ENCODE data around the gene ZNF17.

The ZNF17 gene

DNA sequence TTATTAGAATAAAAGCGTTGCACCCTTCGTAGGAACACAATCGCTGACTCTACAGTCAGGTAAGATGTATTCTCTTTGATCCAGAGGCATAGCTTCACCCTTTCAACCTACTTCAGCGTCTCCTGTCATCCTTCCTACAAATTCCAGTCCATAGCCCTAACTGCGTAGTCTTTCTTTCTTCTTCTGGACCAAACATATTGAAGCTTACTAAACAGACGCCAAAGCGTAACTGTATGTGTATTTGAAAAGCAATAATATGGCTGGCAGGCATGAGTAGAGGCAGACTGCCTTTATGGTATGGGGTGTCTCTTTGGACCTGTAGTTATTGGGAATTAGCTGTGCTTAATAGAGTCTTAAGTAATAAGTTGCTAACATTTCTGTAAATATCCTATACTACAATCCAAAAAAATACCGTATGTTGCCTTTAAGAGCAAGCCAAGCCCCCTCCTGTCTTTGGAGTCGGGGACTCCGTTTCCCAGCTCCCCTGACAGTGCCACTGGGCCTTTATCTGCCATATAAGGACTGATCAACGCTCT, 21.7 kb upstream of the ZNF17 start:
- Histone ChIP-seq H3K4me1 (ENCODE audit: control insufficient read depth, low read depth, low read length) (peaks cover 4% of the 10 kb centered on the region), H3K23ac (ENCODE audit: low read length) (no peak overlapping the region), H3K27ac (ENCODE audit: low read depth, low read length) (no peak overlapping the region), H4K5ac (ENCODE audit: low read length) (peak overlapping the region; percentile 100), H4K8ac (ENCODE audit: low read depth, low read length) (no peak overlapping the region), H3K56ac (ENCODE audit: low read length) (peak overlapping the region; percentile 85), H3K27me3 (ENCODE audit: insufficient read depth, low read length, poor library complexity) (no peaks in the 10 kb centered on the region), H3K4me3 (ENCODE audit: low read length) (no peak overlapping the region), H3K9ac (ENCODE audit: low read length) (peak overlapping the region; percentile 58), H3K4ac (ENCODE audit: low read depth, low read length) (no peak overlapping the region), H3K4me2 (ENCODE audit: low read length) (peak overlapping the region; percentile 45), H2AK5ac (ENCODE audit: low read length) (peak overlapping the region; percentile 62), H3K79me2 (ENCODE audit: control insufficient read depth, insufficient read depth, low read length) (peaks cover 12% of the 10 kb centered on the region), H3K79me1 (ENCODE audit: low read length) (peaks cover 10% of the 10 kb centered on the region), H3K36me3 (ENCODE audit: control insufficient read depth, insufficient read depth, low read length) (no peaks in the 10 kb centered on the region), H2BK15ac (replicated peaks; ENCODE audit: low read depth) (no peak overlapping the region), H2BK5ac (ENCODE audit: low read length) (peak overlapping the region; percentile 45), H3K18ac (ENCODE audit: low read length) (no peak overlapping the region), H2BK120ac (ENCODE audit: low read depth, low read length) (no peak overlapping the region)
- DNase-seq: no peak
- no CpG with 5 or more reads among the region's 11 CpGs for WGBS (ENCODE audit: extremely low coverage, insufficient coverage, low lambda C conversion rate)

DNA sequence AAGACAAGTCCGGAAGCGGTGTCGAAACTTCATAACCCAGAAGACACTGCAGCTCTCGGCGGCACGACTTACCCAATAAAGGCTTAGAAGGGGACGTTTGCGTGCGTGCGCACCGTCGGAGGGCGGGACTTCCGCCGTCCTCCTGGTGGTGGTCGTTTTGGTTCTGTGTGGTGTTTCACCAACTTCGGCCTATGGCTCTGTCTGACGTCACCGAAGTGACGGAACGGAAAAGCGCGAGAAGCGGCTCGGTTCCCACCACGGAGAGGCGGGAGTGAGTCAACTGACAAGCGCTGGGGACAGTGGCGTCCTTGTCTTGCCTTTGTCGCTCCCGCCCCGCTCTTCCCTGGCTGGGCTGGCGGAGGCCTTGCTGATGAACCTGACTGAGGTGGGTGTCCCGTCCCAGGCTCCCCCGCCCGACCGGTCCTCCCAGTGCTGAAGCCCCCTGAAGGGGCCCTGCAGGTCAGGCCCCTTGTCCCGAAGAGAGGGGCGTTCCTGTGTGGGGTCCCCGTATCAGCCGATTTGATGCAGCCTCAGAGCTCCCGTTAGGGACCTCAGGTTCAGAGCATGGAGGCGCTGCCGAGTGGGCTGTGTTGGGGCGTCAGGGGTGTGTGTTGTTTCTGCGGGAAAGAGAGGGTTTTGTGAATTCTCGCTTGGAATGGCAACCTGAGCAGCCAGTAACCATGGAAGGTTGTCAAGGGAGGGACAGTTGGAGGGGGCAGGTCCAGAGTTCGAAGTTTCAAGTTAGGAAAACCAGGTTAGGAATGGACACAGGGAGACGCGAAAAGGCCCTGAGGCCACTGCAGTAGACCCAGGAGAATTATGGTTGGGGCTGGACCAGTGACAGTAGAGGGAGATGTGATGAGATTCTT, 21.0 kb upstream of the ZNF17 start, which contains the start of gene ZNF548:
Gene ZNF548, plus strand, starts transcription at position 125 of the 869 bp plus-strand sequence. Its CDS starts 246 bp downstream, at position 371.
- H3K9ac ChIP-seq (ENCODE audit: low read length): peak within 1 kb of the TSS; percentile 78
- H3K4ac ChIP-seq (ENCODE audit: low read depth, low read length): peak within 1 kb of the TSS; percentile 39
- peak within 1 kb of the TSS; percentile 61 for H3K18ac ChIP-seq (ENCODE audit: low read length)
- H2BK15ac ChIP-seq (replicated peaks; ENCODE audit: low read depth): no peak within 1 kb of the TSS
- DNase-seq: peak; percentile 100
- peak within 1 kb of the TSS; percentile 44 for H3K27ac ChIP-seq (ENCODE audit: low read depth, low read length)
- H2AK5ac ChIP-seq (ENCODE audit: low read length): peak within 1 kb of the TSS; percentile 62
- H3K4me1 ChIP-seq (ENCODE audit: control insufficient read depth, low read depth, low read length): peaks cover 4% of the 10 kb centered on the region
- H2BK120ac ChIP-seq (ENCODE audit: low read depth, low read length): no peak within 1 kb of the TSS
- no peak within 1 kb of the TSS for H3K23ac ChIP-seq (ENCODE audit: low read length)
- H3K79me2 ChIP-seq (ENCODE audit: control insufficient read depth, insufficient read depth, low read length): peaks cover 12% of the 10 kb centered on the region
- no peaks in the 10 kb centered on the region for H3K27me3 ChIP-seq (ENCODE audit: insufficient read depth, low read length, poor library complexity)
- H4K8ac ChIP-seq (ENCODE audit: low read depth, low read length): no peak within 1 kb of the TSS
- no peaks in the 10 kb centered on the region for H3K36me3 ChIP-seq (ENCODE audit: control insufficient read depth, insufficient read depth, low read length)
- H3K79me1 ChIP-seq (ENCODE audit: low read length): peaks cover 10% of the 10 kb centered on the region
- peak within 1 kb of the TSS; percentile 71 for H3K4me2 ChIP-seq (ENCODE audit: low read length)
- peak within 1 kb of the TSS; percentile 45 for H2BK5ac ChIP-seq (ENCODE audit: low read length)
- peak within 1 kb of the TSS; percentile 85 for H3K56ac ChIP-seq (ENCODE audit: low read length)
- WGBS (ENCODE audit: extremely low coverage, insufficient coverage, low lambda C conversion rate): no CpG with 5 or more reads among the region's 50 CpGs
- H4K5ac ChIP-seq (ENCODE audit: low read length): peak within 1 kb of the TSS; percentile 100
- peak within 1 kb of the TSS; percentile 74 for H3K4me3 ChIP-seq (ENCODE audit: low read length)

DNA sequence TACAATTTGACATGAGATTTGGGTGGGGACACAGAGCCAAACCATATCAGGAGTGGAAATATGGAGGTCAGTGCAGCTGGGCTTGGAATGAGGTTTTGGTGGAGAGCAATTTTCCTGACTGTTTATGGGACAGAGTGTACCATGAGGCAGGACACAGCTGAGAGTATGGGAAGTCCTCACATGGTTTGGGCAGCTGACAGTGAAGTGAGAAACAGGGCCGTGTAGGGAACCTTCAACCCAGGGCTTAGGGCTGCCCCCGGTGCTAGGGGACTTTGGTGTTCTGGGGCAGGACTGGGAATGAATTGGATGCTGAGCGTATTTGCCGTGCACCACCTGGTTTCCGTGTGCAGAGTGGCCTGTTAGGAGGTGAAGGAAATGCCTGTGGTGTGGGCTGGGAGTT, 15.3 kb upstream of the ZNF17 start:
- no peak overlapping the region for H2BK15ac ChIP-seq (replicated peaks; ENCODE audit: low read depth)
- no peak overlapping the region for H3K4ac ChIP-seq (ENCODE audit: low read depth, low read length)
- no peak overlapping the region for H3K9ac ChIP-seq (ENCODE audit: low read length)
- no peak overlapping the region for H4K5ac ChIP-seq (ENCODE audit: low read length)
- H2BK5ac ChIP-seq (ENCODE audit: low read length): no peak overlapping the region
- no peak overlapping the region for H3K23ac ChIP-seq (ENCODE audit: low read length)
- no peak overlapping the region for H3K56ac ChIP-seq (ENCODE audit: low read length)
- no CpG with 5 or more reads among the region's 5 CpGs for WGBS (ENCODE audit: extremely low coverage, insufficient coverage, low lambda C conversion rate)
- H3K36me3 ChIP-seq (ENCODE audit: control insufficient read depth, insufficient read depth, low read length): peaks cover 2% of the 10 kb centered on the region
- no peak overlapping the region for H2BK120ac ChIP-seq (ENCODE audit: low read depth, low read length)
- H3K4me1 ChIP-seq (ENCODE audit: control insufficient read depth, low read depth, low read length): no peaks in the 10 kb centered on the region
- H3K79me2 ChIP-seq (ENCODE audit: control insufficient read depth, insufficient read depth, low read length): peaks cover 6% of the 10 kb centered on the region
- H3K4me2 ChIP-seq (ENCODE audit: low read length): no peak overlapping the region
- no peak overlapping the region for H2AK5ac ChIP-seq (ENCODE audit: low read length)
- H4K8ac ChIP-seq (ENCODE audit: low read depth, low read length): no peak overlapping the region
- H3K18ac ChIP-seq (ENCODE audit: low read length): no peak overlapping the region
- no peak for DNase-seq
- H3K79me1 ChIP-seq (ENCODE audit: low read length): peaks cover 4% of the 10 kb centered on the region
- H3K27me3 ChIP-seq (ENCODE audit: insufficient read depth, low read length, poor library complexity): no peaks in the 10 kb centered on the region
- H3K4me3 ChIP-seq (ENCODE audit: low read length): no peak overlapping the region
- no peak overlapping the region for H3K27ac ChIP-seq (ENCODE audit: low read depth, low read length)

DNA sequence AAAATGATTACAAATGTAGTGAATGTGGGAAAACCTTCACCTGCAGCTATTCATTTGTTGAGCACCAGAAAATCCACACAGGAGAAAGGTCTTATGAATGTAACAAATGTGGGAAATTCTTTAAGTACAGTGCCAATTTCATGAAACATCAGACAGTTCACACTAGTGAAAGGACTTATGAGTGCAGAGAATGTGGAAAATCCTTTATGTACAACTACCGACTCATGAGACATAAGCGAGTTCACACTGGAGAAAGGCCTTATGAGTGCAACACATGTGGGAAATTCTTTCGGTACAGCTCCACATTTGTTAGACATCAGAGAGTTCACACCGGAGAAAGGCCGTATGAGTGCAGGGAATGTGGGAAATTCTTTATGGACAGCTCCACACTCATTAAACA, 12.1 kb upstream of the ZNF17 start:
- no peak overlapping the region for H3K56ac ChIP-seq (ENCODE audit: low read length)
- no peak for DNase-seq
- H2BK15ac ChIP-seq (replicated peaks; ENCODE audit: low read depth): no peak overlapping the region
- H3K4me2 ChIP-seq (ENCODE audit: low read length): no peak overlapping the region
- H2BK120ac ChIP-seq (ENCODE audit: low read depth, low read length): no peak overlapping the region
- whole genome bisulfite sequencing (ENCODE audit: extremely low coverage, insufficient coverage, low lambda C conversion rate): no CpG with 5 or more reads among the region's 5 CpGs
- no peak overlapping the region for H3K4ac ChIP-seq (ENCODE audit: low read depth, low read length)
- no peak overlapping the region for H3K18ac ChIP-seq (ENCODE audit: low read length)
- H2BK5ac ChIP-seq (ENCODE audit: low read length): no peak overlapping the region
- no peak overlapping the region for H3K27ac ChIP-seq (ENCODE audit: low read depth, low read length)
- H2AK5ac ChIP-seq (ENCODE audit: low read length): no peak overlapping the region
- H4K8ac ChIP-seq (ENCODE audit: low read depth, low read length): no peak overlapping the region
- H3K79me1 ChIP-seq (ENCODE audit: low read length): no peaks in the 10 kb centered on the region
- H3K36me3 ChIP-seq (ENCODE audit: control insufficient read depth, insufficient read depth, low read length): peaks cover 2% of the 10 kb centered on the region
- H3K4me3 ChIP-seq (ENCODE audit: low read length): no peak overlapping the region
- no peak overlapping the region for H3K23ac ChIP-seq (ENCODE audit: low read length)
- no peaks in the 10 kb centered on the region for H3K4me1 ChIP-seq (ENCODE audit: control insufficient read depth, low read depth, low read length)
- no peak overlapping the region for H4K5ac ChIP-seq (ENCODE audit: low read length)
- no peaks in the 10 kb centered on the region for H3K79me2 ChIP-seq (ENCODE audit: control insufficient read depth, insufficient read depth, low read length)
- H3K27me3 ChIP-seq (ENCODE audit: insufficient read depth, low read length, poor library complexity): no peaks in the 10 kb centered on the region
- no peak overlapping the region for H3K9ac ChIP-seq (ENCODE audit: low read length)

DNA sequence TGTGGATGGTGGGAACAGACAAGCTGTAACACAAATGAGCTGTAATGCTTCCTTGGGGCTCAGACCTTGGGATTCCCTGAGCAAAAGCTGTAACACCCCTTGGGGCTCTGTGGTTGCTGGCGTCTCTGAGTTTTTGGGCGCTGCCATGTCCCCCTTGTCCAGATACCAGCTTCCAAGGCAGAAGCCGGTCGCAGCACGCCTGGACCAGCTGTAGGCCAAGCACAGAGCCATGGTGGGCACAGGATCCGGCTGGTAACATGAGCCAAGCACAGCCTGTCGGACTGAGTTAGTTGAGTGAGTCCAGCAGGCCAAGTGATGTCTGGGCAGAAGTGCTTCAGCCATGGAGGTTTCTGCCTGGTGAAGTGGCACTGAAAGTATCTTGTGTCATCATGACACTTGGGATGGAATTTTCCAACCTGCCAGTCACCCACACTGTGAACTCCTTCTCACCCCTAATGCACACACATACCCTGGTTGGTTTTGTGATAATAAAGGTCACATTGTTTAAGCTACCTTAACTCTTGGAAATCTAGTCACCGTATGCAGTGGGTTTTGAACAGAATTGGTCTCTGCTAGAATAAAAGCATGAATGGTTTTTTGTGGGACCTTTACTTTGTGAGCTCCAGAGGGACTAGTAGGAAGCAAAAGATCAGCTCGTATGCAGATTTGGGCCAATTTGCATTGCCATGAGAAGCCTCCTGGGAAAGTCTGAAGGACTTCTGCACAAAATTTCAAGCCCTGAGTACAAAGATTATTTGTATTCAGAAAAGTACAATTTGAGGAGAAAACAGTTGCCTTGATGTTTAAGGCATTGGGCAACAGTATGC, 7.0 kb upstream of the ZNF17 start:
- no peaks in the 10 kb centered on the region for H3K79me2 ChIP-seq (ENCODE audit: control insufficient read depth, insufficient read depth, low read length)
- H3K4ac ChIP-seq (ENCODE audit: low read depth, low read length): no peak overlapping the region
- no peaks in the 10 kb centered on the region for H3K79me1 ChIP-seq (ENCODE audit: low read length)
- no peaks in the 10 kb centered on the region for H3K27me3 ChIP-seq (ENCODE audit: insufficient read depth, low read length, poor library complexity)
- H2AK5ac ChIP-seq (ENCODE audit: low read length): no peak overlapping the region
- no peak overlapping the region for H4K5ac ChIP-seq (ENCODE audit: low read length)
- H2BK5ac ChIP-seq (ENCODE audit: low read length): no peak overlapping the region
- no peak overlapping the region for H2BK15ac ChIP-seq (replicated peaks; ENCODE audit: low read depth)
- H4K8ac ChIP-seq (ENCODE audit: low read depth, low read length): no peak overlapping the region
- no peak overlapping the region for H3K4me2 ChIP-seq (ENCODE audit: low read length)
- peaks cover under 1% of the 10 kb centered on the region for H3K36me3 ChIP-seq (ENCODE audit: control insufficient read depth, insufficient read depth, low read length)
- no peak overlapping the region for H3K27ac ChIP-seq (ENCODE audit: low read depth, low read length)
- no peaks in the 10 kb centered on the region for H3K4me1 ChIP-seq (ENCODE audit: control insufficient read depth, low read depth, low read length)
- no peak overlapping the region for H2BK120ac ChIP-seq (ENCODE audit: low read depth, low read length)
- no peak overlapping the region for H3K23ac ChIP-seq (ENCODE audit: low read length)
- H3K9ac ChIP-seq (ENCODE audit: low read length): no peak overlapping the region
- DNase-seq: no peak
- H3K4me3 ChIP-seq (ENCODE audit: low read length): no peak overlapping the region
- no peak overlapping the region for H3K56ac ChIP-seq (ENCODE audit: low read length)
- no CpG with 5 or more reads among the region's 9 CpGs for WGBS (ENCODE audit: extremely low coverage, insufficient coverage, low lambda C conversion rate)
- H3K18ac ChIP-seq (ENCODE audit: low read length): no peak overlapping the region

Measured in mesendoderm (in vitro differentiated cells).